Hepatocyte (in vitro differentiated cells): ENCODE data around the gene C1orf50. TPM values are rescaled to one million over a fixed set of nuclear protein-coding genes. Genes with fewer than 3 reads are reported as not detected.

ENCODE experiments used
- DNase-seq: peaks from one replicate; pipeline ENCODE4 v3.0.0-alpha.2; 2016; ENCODE audit warnings: low spot score
- H2AFZ ChIP-seq: fragments of 200-600 bp; sonication (generic); 2 replicates; pipeline ENCODE4 v1.6.0; 2016; ENCODE audit warnings: antibody characterized with exemption, mild to moderate bottlenecking
- H3K27ac ChIP-seq: fragments of 200-600 bp; sonication (generic); 2 replicates; pipeline ENCODE4 v1.5.1; 2016; ENCODE audit warnings: mild to moderate bottlenecking
- H3K27me3 ChIP-seq: fragments of 200-600 bp; sonication (generic); 2 replicates; pipeline ENCODE4 v1.6.1; 2016
- H3K36me3 ChIP-seq: fragments of 200-600 bp; sonication (generic); replicated peaks from 2 replicates; pipeline ENCODE4 v1.5.1; 2016; ENCODE audit warnings: low read depth; ENCODE audit not compliant: insufficient read depth
- H3K4me1 ChIP-seq: fragments of 200-600 bp; sonication (generic); 2 replicates; pipeline ENCODE4 v1.5.1; 2016; ENCODE audit warnings: mild to moderate bottlenecking, moderate library complexity; ENCODE audit not compliant: insufficient read depth
- H3K4me2 ChIP-seq: fragments of 200-600 bp; sonication (generic); 2 replicates; pipeline ENCODE4 v1.6.0; 2016
- H3K4me3 ChIP-seq: fragments of 200-600 bp; sonication (generic); 2 replicates; pipeline ENCODE4 v1.5.1; 2016; ENCODE audit warnings: mild to moderate bottlenecking
- H3K79me2 ChIP-seq: fragments of 200-600 bp; sonication (generic); 2 replicates; pipeline ENCODE4 v1.6.0; 2017; ENCODE audit warnings: mild to moderate bottlenecking
- H3K9me2 ChIP-seq: fragments of 200-600 bp; sonication (generic); replicated peaks from 2 replicates; pipeline ENCODE4 v1.6.0; 2017; ENCODE audit warnings: mild to moderate bottlenecking; ENCODE audit not compliant: insufficient read depth
- H3K9me3 ChIP-seq: fragments of 200-600 bp; sonication (generic); 2 replicates; pipeline ENCODE4 v1.5.1; 2016; ENCODE audit warnings: low read depth, mild to moderate bottlenecking
- H4K20me1 ChIP-seq: fragments of 200-600 bp; sonication (generic); 2 replicates; pipeline ENCODE4 v1.6.0; 2016; ENCODE audit warnings: mild to moderate bottlenecking; ENCODE audit not compliant: insufficient read depth, poor library complexity, severe bottlenecking
- CTCF ChIP-seq: fragments of 200-600 bp; sonication (generic); IDR thresholded peaks from 2 replicates; pipeline ENCODE4 v1.5.1; 2016; ENCODE audit warnings: antibody characterized with exemption, mild to moderate bottlenecking; ENCODE audit not compliant: poor library complexity
- EZH2 ChIP-seq: fragments of 200-600 bp; sonication (generic); IDR thresholded peaks from 2 replicates; pipeline ENCODE4 v1.6.1; 2016; ENCODE audit warnings: antibody characterized with exemption, mild to moderate bottlenecking, borderline replicate concordance
- EZH2phosphoT487 ChIP-seq: fragments of 200-600 bp; sonication (generic); IDR thresholded peaks from one replicate; pipeline ENCODE4 v1.6.1; 2018; ENCODE audit warnings: antibody characterized with exemption, mild to moderate bottlenecking, low read depth, moderate library complexity; ENCODE audit not compliant: unreplicated experiment, severe bottlenecking
- WGBS: methylation state at CpG from one replicate; pipeline ENCODE4 v1.1.6; 2016; ENCODE audit warnings: low lambda C conversion rate; ENCODE audit errors: missing lambda C conversion rate; 5-methylcytosine and 5-hydroxymethylcytosine counted together
- polyA plus RNA-seq: library from polyadenylated mRNA; unstranded; fragments of >200 nt; fragmentation: Nextera tagmentation; extraction: Ambion mirVana; gene quantifications from 2 replicates; pipeline ENCODE4 v1.2.1, GENCODE V29; 2016
- total RNA-seq: library from RNA; depleted of rRNA; stranded (reverse); fragments of >200 nt; gene quantifications from 2 replicates; pipeline ENCODE4 v1.2.3, GENCODE V29; 2014

The C1orf50 gene
- total and polyA plus RNA-seq, 2 experiments from 2014 or later = 5.7 to 15.2 TPM

GRCh38 chr1:42731585-42731984, 35.5 kb upstream of the C1orf50 start:
- Histone ChIP-seq H3K27ac (no peak overlapping the region), H3K4me2 (no peak overlapping the region), H3K9me3 (no peaks in the 10 kb centered on the region), H3K27me3 (no peaks in the 10 kb centered on the region), H2AFZ (no peak overlapping the region), H3K4me1 (peaks cover 18% of the 10 kb centered on the region), H3K36me3 (no peaks in the 10 kb centered on the region), H3K4me3 (no peak overlapping the region), H3K79me2 (no peaks in the 10 kb centered on the region), H4K20me1 (no peaks in the 10 kb centered on the region), H3K9me2 (no peaks in the 10 kb centered on the region)
- WGBS = 54% methylated on average over 3 of the region's 3 CpGs
- TF ChIP-seq CTCF (no peak), EZH2 (no peak), EZH2phosphoT487 (no peak)
- no peak for DNase-seq

- Histone ChIP-seq H3K4me3 (no peak overlapping the region), H3K4me1 (peaks cover 18% of the 10 kb centered on the region), H2AFZ (no peak overlapping the region), H3K9me2 (no peaks in the 10 kb centered on the region), H3K9me3 (no peaks in the 10 kb centered on the region), H3K36me3 (no peaks in the 10 kb centered on the region), H3K27me3 (no peaks in the 10 kb centered on the region), H3K27ac (no peak overlapping the region), H3K4me2 (no peak overlapping the region), H3K79me2 (no peaks in the 10 kb centered on the region), H4K20me1 (no peaks in the 10 kb centered on the region)
- no peak for DNase-seq
- TF ChIP-seq EZH2phosphoT487 (no peak), EZH2 (no peak), CTCF (no peak)
- WGBS = 93% methylated on average over 10 of the region's 10 CpGs
Observed at GRCh38 chr1:42732126-42732680, 34.8 kb upstream of the C1orf50 start.

- Histone ChIP-seq H3K27me3 (no peaks in the 10 kb centered on the region), H3K4me2 (peak overlapping the region; percentile 37), H3K79me2 (no peaks in the 10 kb centered on the region), H3K9me2 (no peaks in the 10 kb centered on the region), H3K9me3 (no peaks in the 10 kb centered on the region), H4K20me1 (no peaks in the 10 kb centered on the region), H3K4me1 (peaks cover 18% of the 10 kb centered on the region), H3K27ac (no peak overlapping the region), H3K36me3 (no peaks in the 10 kb centered on the region), H2AFZ (no peak overlapping the region), H3K4me3 (no peak overlapping the region)
- TF ChIP-seq EZH2phosphoT487 (no peak), CTCF (no peak), EZH2 (no peak)
- WGBS = 90% methylated on average over 12 of the region's 12 CpGs
- DNase-seq = no peak
Observed at GRCh38 chr1:42733415-42734200, 33.4 kb upstream of the C1orf50 start.
